BJ (cell line): ENCODE results near the gene KCNJ6. TPM values are rescaled to one million over a fixed set of nuclear protein-coding genes. Genes with fewer than 3 reads are reported as not detected.
"Not testable (repeated sequence)": the region's sequence is repeated elsewhere in the genome, so short reads cannot be mapped to it uniquely, and the experiment has no call there.

Experiments used
- CTCF ChIA-PET: fragments of 350-600 bp; formaldehyde crosslinking; extraction: SDS; loops from one replicate; lab custom pipeline; 2021; ENCODE audit warnings: antibody characterized with exemption, inconsistent platforms; lab: Yijun Ruan, JAX
- POLR2A ChIA-PET: fragments of 300-600 bp; sonication (Branson Sonifier 250); formaldehyde crosslinking; extraction: SDS; loops from one replicate; lab custom pipeline; 2021; ENCODE audit warnings: antibody characterized with exemption; lab: Charles Lee
- DNase-seq: peaks from one replicate; pipeline ENCODE4 v3.0.0-alpha.2; 2011; ENCODE audit warnings: low read depth
- H3K27me3 ChIP-seq: 2 replicates; pipeline ENCODE4 v1.6.0; 2011; ENCODE audit warnings: low read length; ENCODE audit not compliant: control insufficient read depth, insufficient read depth
- H3K36me3 ChIP-seq: 2 replicates; pipeline ENCODE4 v1.5.1; 2011; ENCODE audit warnings: low read length; ENCODE audit not compliant: control insufficient read depth, insufficient read depth
- H3K4me3 ChIP-seq: 2 replicates; pipeline ENCODE4 v1.5.1; 2011; ENCODE audit warnings: low read depth, mild to moderate bottlenecking, control low read depth, low read length
- polyA plus RNA-seq: library from polyadenylated mRNA; depleted of rRNA; stranded (reverse); fragments of >200 nt; gene quantifications from 2 replicates; pipeline ENCODE4 v1.2.3, GENCODE V29; 2011
- TF ChIP-seq, protein P1 (sequence below): IDR thresholded peaks from 2 replicates; pipeline ENCODE4 v1.5.1; 2011; ENCODE audit warnings: low read depth, mild to moderate bottlenecking, control low read depth, inconsistent platforms, low read length, moderate library complexity; ENCODE audit not compliant: insufficient read depth

KCNJ6 gene
- polyA plus RNA-seq, 1 experiment = 0.01 TPM

GRCh38 chr21:37737507-37737906 is 178.8 kb downstream of the KCNJ6 start:
- TF ChIP-seq, protein P1, sequence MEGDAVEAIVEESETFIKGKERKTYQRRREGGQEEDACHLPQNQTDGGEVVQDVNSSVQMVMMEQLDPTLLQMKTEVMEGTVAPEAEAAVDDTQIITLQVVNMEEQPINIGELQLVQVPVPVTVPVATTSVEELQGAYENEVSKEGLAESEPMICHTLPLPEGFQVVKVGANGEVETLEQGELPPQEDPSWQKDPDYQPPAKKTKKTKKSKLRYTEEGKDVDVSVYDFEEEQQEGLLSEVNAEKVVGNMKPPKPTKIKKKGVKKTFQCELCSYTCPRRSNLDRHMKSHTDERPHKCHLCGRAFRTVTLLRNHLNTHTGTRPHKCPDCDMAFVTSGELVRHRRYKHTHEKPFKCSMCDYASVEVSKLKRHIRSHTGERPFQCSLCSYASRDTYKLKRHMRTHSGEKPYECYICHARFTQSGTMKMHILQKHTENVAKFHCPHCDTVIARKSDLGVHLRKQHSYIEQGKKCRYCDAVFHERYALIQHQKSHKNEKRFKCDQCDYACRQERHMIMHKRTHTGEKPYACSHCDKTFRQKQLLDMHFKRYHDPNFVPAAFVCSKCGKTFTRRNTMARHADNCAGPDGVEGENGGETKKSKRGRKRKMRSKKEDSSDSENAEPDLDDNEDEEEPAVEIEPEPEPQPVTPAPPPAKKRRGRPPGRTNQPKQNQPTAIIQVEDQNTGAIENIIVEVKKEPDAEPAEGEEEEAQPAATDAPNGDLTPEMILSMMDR = no peak
- Histone ChIP-seq H3K36me3 (no peaks in the 10 kb centered on the region), H3K4me3 (no peak overlapping the region), H3K27me3 (peaks cover 8% of the 10 kb centered on the region)
- POLR2A ChIA-PET = no interaction called here
- CTCF ChIA-PET = interaction anchor here (1.0 kb wide), 1 partner anchor 37 kb away, joined by 3 read pairs; no protein-coding TSS in a partner anchor
- DNase-seq = no peak

DNA sequence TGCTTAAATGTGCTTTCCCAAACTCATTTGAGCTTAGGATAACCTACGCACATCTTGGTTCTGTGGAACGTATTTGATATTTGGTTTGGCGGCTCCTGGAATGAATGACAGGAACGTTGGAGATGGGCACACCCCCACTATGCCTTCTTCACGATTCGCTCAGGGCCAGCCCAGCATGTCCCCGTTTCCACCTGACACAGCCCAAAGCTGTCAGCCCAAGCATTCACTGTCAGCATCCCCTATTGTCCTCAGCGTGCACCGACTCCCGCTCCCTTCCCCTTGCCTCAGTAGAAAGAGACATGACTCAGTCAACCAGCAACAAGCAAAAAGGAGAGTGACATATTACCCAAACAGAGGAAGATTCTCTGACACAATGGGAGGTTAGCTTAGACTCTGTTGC is 181.4 kb downstream of the KCNJ6 start:
- ChIA-PET CTCF (interaction anchor here (0.6 kb wide), 1 partner anchor 184 kb away, joined by 3 read pairs; no protein-coding TSS in a partner anchor), POLR2A (no interaction called here)

DNA sequence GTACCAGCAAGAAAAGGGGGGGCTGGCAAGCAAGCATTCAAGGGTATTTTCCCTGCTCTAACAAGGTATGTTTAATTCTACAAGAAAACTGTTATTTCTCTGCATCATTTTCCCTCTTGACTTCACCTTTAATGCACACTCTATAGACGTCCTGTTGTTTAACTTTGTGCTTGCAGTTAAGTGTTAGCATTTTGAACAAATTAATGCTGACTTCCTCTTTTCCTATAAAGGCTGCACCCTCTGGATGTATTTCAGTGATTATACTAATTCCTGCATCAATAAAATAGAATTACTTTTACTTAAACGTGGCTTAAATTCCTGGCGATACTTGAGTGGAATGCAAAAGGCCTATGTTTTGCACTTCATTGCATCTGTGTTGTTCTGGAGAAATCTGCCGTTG is 183.3 kb downstream of the KCNJ6 start:
- Histone ChIP-seq H3K36me3 (no peaks in the 10 kb centered on the region), H3K27me3 (peaks cover 18% of the 10 kb centered on the region), H3K4me3 (no peak overlapping the region)
- no peak for DNase-seq
- CTCF ChIA-PET = interaction anchor here (0.7 kb wide), 1 partner anchor 623 kb away, joined by 3 read pairs; no protein-coding TSS in a partner anchor
- TF ChIP-seq, protein P1 = no peak
- POLR2A ChIA-PET = no interaction called here

More for the DNA sequence above, 181.4 kb downstream of the KCNJ6 start:
- H3K27me3 ChIP-seq = peaks cover 16% of the 10 kb centered on the region
- TF ChIP-seq, protein P1 = no peak
- H3K4me3 ChIP-seq = no peak overlapping the region
- no peaks in the 10 kb centered on the region for H3K36me3 ChIP-seq
- DNase-seq = no peak

- peaks cover 4% of the 10 kb centered on the region for H3K27me3 ChIP-seq
- H3K36me3 ChIP-seq = no peaks in the 10 kb centered on the region
- TF ChIP-seq, protein P1 = no peak
- H3K4me3 ChIP-seq = no peak overlapping the region
- no peak for DNase-seq
- ChIA-PET POLR2A (no interaction called here), CTCF (interaction anchor here (1.7 kb wide), 1 partner anchor 12 kb away, joined by 4 read pairs; no protein-coding TSS in a partner anchor)
Measured at GRCh38 chr21:37724201-37724600, 192.1 kb downstream of the KCNJ6 start.

DNA sequence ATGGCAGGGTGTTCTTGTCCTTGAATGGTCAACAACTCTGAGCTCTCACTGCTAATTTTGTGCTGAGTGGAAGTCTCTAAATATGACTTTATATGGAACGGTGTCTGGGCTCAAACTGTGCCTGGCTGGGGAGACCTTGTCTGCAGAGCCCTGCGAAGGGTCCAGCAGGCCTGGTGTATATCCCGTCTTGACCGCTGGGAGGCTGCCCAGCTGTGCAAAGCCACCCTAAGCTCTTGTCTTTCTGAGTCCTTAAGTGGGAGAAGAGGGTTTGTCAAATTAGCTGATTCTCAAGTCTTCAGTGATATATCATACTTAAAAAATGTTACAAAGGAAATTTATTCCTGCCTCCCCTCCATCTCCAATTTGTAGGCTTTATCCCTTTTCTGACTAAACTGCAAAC is 198.7 kb downstream of the KCNJ6 start:
- POLR2A ChIA-PET = no interaction called here

GRCh38 chr21:37712569-37712934 is 203.7 kb downstream of the KCNJ6 start:
- not testable (repeated sequence) for H3K4me3 ChIP-seq, H3K27me3 ChIP-seq, DNase-seq, H3K36me3 ChIP-seq
- POLR2A ChIA-PET = interaction anchor here (0.6 kb wide), 1 partner anchor 565 kb away, joined by 3 read pairs; no protein-coding TSS in a partner anchor
- CTCF ChIA-PET = interaction anchor here (0.6 to 6.3 kb wide), 30 partner anchors 8 to 644 kb away, joined by 3 to 46 read pairs (median 6); no protein-coding TSS in a partner anchor

More for the DNA sequence above, 198.7 kb downstream of the KCNJ6 start:
- DNase-seq = no peak
- H3K27me3 ChIP-seq = peaks cover 5% of the 10 kb centered on the region
- no peaks in the 10 kb centered on the region for H3K36me3 ChIP-seq
- TF ChIP-seq, protein P1 = no peak
- no peak overlapping the region for H3K4me3 ChIP-seq
- CTCF ChIA-PET = interaction anchor here (1.0 to 1.2 kb wide), 2 partner anchors 43 to 199 kb away, joined by 3 read pairs; partner anchors contain the start of gene KCNJ6
